ENCODE data around the gene USB1.

DNA sequence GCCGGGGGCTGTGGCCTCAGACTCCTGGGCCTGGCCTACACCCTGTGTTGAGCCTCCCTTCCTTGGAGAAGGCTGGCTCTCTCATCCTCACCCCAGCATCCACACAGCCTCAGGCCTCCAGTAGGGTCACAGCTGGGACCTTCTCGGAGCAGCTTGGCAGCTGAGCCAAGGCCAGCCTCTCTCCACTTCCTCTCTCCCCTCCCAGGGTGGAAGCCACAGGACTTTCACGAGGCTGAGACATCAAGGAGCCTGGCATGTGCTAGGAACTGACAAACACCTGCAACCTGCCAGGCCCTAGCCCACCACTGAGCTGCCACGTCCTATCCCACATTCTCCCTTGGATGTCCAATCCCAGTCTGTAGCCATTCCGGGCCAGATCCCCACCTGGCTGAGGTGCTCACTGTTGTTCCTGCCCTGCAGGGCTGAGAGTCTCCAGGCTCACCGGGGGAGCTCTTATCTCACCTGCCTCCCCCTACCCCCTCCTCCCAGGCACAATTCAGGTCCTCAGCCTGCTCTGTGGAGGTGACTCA is 27.4 kb downstream of the USB1 start:
- TF ChIP-seq CTCF (IDR thresholded peaks at IDR 0.05; ENCODE audit: insufficient read depth, low read depth, low read length) (no peak), EZH2 (IDR thresholded peaks at IDR 0.05; ENCODE audit: insufficient read depth, low read length) (no peak)

Measured in astrocyte (in vitro differentiated cells and primary cell).